K562 (cell line): ENCODE data around the gene CTSH. TPM values are rescaled to one million over a fixed set of nuclear protein-coding genes. Genes with fewer than 3 reads are reported as not detected.
A peak's percentile ranks its signal among the peaks of the same experiment; 100 is the strongest.

Experiments used
- CREM ChIP-seq: IDR thresholded peaks from 2 replicates; pipeline ENCODE4 v1.6.1; 2014; ENCODE audit warnings: antibody characterized with exemption, low read depth
- HES1 ChIP-seq: fragments of 450-650 bp; IDR thresholded peaks from 2 replicates; pipeline ENCODE4 v1.6.1; 2016; ENCODE audit warnings: low read depth, mild to moderate bottlenecking, moderate library complexity
- HNRNPLL ChIP-seq: fragments of 200-400 bp; formaldehyde crosslinking; IDR thresholded peaks from 2 replicates; pipeline ENCODE4 v1.6.1; 2017; ENCODE audit warnings: low read length, low read depth, mild to moderate bottlenecking; ENCODE audit not compliant: poor library complexity, severe bottlenecking
- KDM5B ChIP-seq: fragments of 200-600 bp; sonication (generic); IDR thresholded peaks from 2 replicates; pipeline ENCODE4 v1.6.1; 2012; ENCODE audit warnings: low read depth, mild to moderate bottlenecking, moderate library complexity, low read length, control low read depth, inconsistent platforms; ENCODE audit not compliant: insufficient replicate concordance
- MYBL2 ChIP-seq, 2 experiments: fragments of 450-650 bp in 1 of 2; sonication (generic) in 1 of 2; formaldehyde crosslinking in 1 of 2; IDR thresholded peaks; 2 replicates each; pipeline versions ENCODE4 v1.6.1 to v1.8.1; 2017 to 2022; ENCODE audit warnings: borderline replicate concordance in 1 of 2, inconsistent platforms in 1 of 2, low read depth in 1 of 2, mild to moderate bottlenecking in 1 of 2, missing genetic modification reagents in 1 of 2, moderate library complexity in 1 of 2
- MYNN ChIP-seq, 2 experiments: sonication (generic); formaldehyde crosslinking in 1 of 2; IDR thresholded peaks; 2 replicates each; pipeline versions ENCODE4 v1.5.0 to v1.6.1; 2016 to 2020; ENCODE audit warnings: antibody characterized with exemption in 1 of 2, missing genetic modification reagents in 1 of 2
- NCOA1 ChIP-seq: fragments of 450-650 bp; IDR thresholded peaks from 2 replicates; pipeline ENCODE4 v1.6.1; 2016; ENCODE audit warnings: low read depth
- NFRKB ChIP-seq: fragments of 450-650 bp; IDR thresholded peaks from 2 replicates; pipeline ENCODE4 v1.6.1; 2016; ENCODE audit warnings: low read depth
- NONO ChIP-seq, 2 experiments: fragments of 200-400 bp in 1 of 2; fragments of 450-650 bp in 1 of 2; formaldehyde crosslinking in 1 of 2; IDR thresholded peaks; 2 replicates each; pipeline ENCODE4 v1.6.1; 2017; ENCODE audit warnings: low read depth in 2 of 2, mild to moderate bottlenecking in 2 of 2, moderate library complexity in 2 of 2, low read length in 1 of 2
- PHB ChIP-seq: fragments of 250-450 bp; sonication (Bioruptor Pico); IDR thresholded peaks from 2 replicates; pipeline ENCODE4 v1.5.0; 2021
- PHF20 ChIP-seq: fragments of 450-650 bp; IDR thresholded peaks from 2 replicates; pipeline ENCODE4 v1.6.1; 2018; ENCODE audit not compliant: partially characterized antibody
- SAFB ChIP-seq: fragments of 200-400 bp; formaldehyde crosslinking; IDR thresholded peaks from 2 replicates; pipeline ENCODE4 v1.6.1; 2017; ENCODE audit warnings: low read depth, low read length, borderline replicate concordance
- SOX6 ChIP-seq: fragments of 450-650 bp; IDR thresholded peaks from 2 replicates; pipeline ENCODE4 v1.6.1; 2014; ENCODE audit warnings: mild to moderate bottlenecking
- SUPT5H ChIP-seq: fragments of 450-650 bp; IDR thresholded peaks from 2 replicates; pipeline ENCODE4 v1.6.1; 2016
- TFAP4 ChIP-seq: sonication (generic); formaldehyde crosslinking; IDR thresholded peaks from 2 replicates; pipeline ENCODE4 v1.8.0; 2022; ENCODE audit warnings: missing genetic modification reagents, mild to moderate bottlenecking, moderate library complexity, borderline replicate concordance
- TRIM28 ChIP-seq: fragments of 450-650 bp; IDR thresholded peaks from 2 replicates; pipeline ENCODE4 v1.6.1; 2017
- YBX1 ChIP-seq: fragments of 450-650 bp; IDR thresholded peaks from 2 replicates; pipeline ENCODE4 v1.7.1; 2016; ENCODE audit warnings: mild to moderate bottlenecking
- ZBTB11 ChIP-seq, 3 experiments: fragments of 200-800 bp in 1 of 3; fragments of 250-450 bp in 1 of 3; fragments of 450-650 bp in 1 of 3; sonication (Bioruptor Pico) in 1 of 3; sonication (Bioruptor generic) in 1 of 3; formaldehyde crosslinking in 1 of 3; IDR thresholded peaks; 2 replicates each; pipeline versions ENCODE4 v1.6.1 to v1.8.0; 2016 to 2022; ENCODE audit warnings: mild to moderate bottlenecking in 2 of 3, missing genetic modification characterization in 2 of 3, missing compliant biosample characterization in 1 of 3, moderate library complexity in 1 of 3
- ZBTB5 ChIP-seq: fragments of 450-650 bp; IDR thresholded peaks from 2 replicates; pipeline ENCODE4 v1.6.1; 2017; ENCODE audit warnings: antibody characterized with exemption
- ZFP30 ChIP-seq: fragments of 250-450 bp; sonication (Bioruptor Pico); IDR thresholded peaks from 2 replicates; pipeline ENCODE4 v1.8.0; 2022; ENCODE audit warnings: moderate library complexity, mild to moderate bottlenecking, inconsistent platforms, borderline replicate concordance
- ZNF785 ChIP-seq: fragments of 250-450 bp; sonication (Bioruptor Pico); IDR thresholded peaks from 2 replicates; pipeline ENCODE4 v1.4.0; 2020; ENCODE audit warnings: mild to moderate bottlenecking
- polyA plus RNA-seq, 8 experiments: library from polyadenylated mRNA; depleted of rRNA in 4 of 8; stranded (reverse) in 5 of 8; unstranded in 3 of 8; fragments of >200 nt; fragmentation: Nextera tagmentation in 2 of 8; fragmentation: Illumina TruSeq in 1 of 8; extraction: Ambion mirVana in 2 of 8; extraction: Trizol in 1 of 8; gene quantifications; 2 replicates each; pipeline versions ENCODE4 v1.2.1 to v1.2.3, GENCODE V29; 2011 to 2014; ENCODE audit warnings: inconsistent platforms in 1 of 8, missing spikeins in 1 of 8
- total RNA-seq, 7 experiments: library from RNA; depleted of rRNA in 6 of 7; stranded (reverse); fragments of >200 nt in 6 of 7; fragmentation: Illumina TruSeq in 2 of 7; extraction: Trizol in 2 of 7; gene quantifications; 2 replicates each; pipeline versions ENCODE4 v1.2.1 to v1.2.3, GENCODE V29; 2011 to 2021; ENCODE audit warnings: low replicate concordance in 1 of 7

The CTSH gene
- total and polyA plus RNA-seq, 9 of the 15 experiments (the other 6 are each of a cell fraction or from before 2014, with no cell fraction given): 15.0 to 462 (median 173) TPM

GRCh38 chr15:78937132-78937739 lies 7.6 kb downstream of the CTSH start (continued):
- TF ChIP-seq ZBTB11 (CRISPR knock-in tag; IDR thresholded peaks at IDR 0.05) (no peak), PHB (CRISPR knock-in tag) (no peak), KDM5B (peak; percentile 48), ZNF785 (CRISPR knock-in tag) (no peak), HES1 (peak; percentile 51; the same call in 1 of the 2 replicates), NCOA1 (peak; percentile 58; the same call in 1 of the 2 replicates), PHF20 (no peak), NONO (IDR thresholded peaks at IDR 0.05; ENCODE audit: low read depth in 2 of 2, low read length in 1 of 2) (0 out of 4 replicates have a peak, but pooled peaks of 1 of the 2 experiments have one; percentile 34), MYNN (IDR thresholded peaks at IDR 0.05) (0 out of 2 replicates have a peak, but pooled peaks have one; percentile 12), MYNN (CRISPR knock-in tag; IDR thresholded peaks at IDR 0.05) (no peak), ZBTB5 (no peak), TRIM28 (peak; percentile 57; the same call in 1 of the 2 replicates), HNRNPLL (peak; percentile 71), YBX1 (no peak), TFAP4 (CRISPR knock-in tag) (peak; percentile 44; the same call in 1 of the 2 replicates), MYBL2 (IDR thresholded peaks at IDR 0.05; ENCODE audit: low read depth) (peak; percentile 88), MYBL2 (CRISPR knock-in tag; IDR thresholded peaks at IDR 0.05; ENCODE audit: borderline replicate concordance) (no peak), SUPT5H (peak; percentile 38; the same call in 1 of the 2 replicates), SOX6 (peak; percentile 99), ZFP30 (CRISPR knock-in tag) (no peak), NFRKB (peak; percentile 43; the same call in 1 of the 2 replicates), SAFB (no peak), CREM (peak; percentile 63)
